Kasumi-1 (cell line): ENCODE data around the gene PRPS1.
"Not testable (repeated sequence)": the region's sequence is repeated elsewhere in the genome, so short reads cannot be mapped to it uniquely, and the experiment has no call there.

Experiments
- DNase-seq, 2 experiments: peaks; one replicate each; lab custom pipeline; 2025; lab: John Stamatoyannopoulos, UW

The PRPS1 gene

DNA sequence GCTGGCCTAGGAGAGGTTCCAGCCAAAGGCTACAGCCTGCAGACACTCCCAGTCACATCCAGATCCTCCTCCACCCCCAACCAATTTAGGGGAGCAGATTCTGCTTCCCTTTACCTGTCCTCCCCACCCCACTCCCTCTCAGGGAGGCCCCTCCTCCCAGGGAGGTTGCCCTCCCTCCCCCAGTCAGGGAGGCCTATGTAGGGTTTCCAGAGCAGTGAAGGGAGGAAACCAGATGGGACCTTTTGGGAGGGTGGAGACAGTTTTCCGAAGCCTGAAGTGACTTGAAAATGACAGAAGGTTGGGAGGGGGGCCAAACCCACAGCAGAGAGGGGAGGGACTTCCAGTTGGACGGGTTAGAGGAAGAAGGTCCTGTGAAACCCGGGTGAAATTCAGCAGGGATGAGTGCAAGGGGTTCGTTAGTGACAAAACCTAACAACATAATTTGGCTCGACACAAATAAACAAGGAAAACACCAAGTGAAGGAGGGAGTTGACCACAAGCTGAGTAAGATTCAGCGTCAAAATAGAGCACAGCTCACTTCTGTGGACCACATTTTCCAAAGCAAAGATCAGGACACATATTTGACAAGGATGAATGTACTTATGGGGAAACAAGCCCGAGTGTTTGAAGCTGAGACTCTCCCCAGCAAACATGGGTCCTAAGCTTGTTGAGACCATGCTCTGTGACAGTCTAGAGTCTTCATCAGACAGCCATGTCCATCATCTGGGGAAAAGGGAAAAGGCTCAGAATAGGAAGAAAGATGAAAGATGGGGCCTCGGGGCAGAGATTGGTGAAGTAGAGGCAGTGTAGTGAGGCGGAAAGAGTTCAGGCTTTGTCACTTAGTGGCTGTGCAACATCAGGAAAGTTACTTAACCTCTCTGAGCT, 46.4 kb downstream of the PRPS1 start:
- DNase-seq = peak; percentile 53 to 60

- no peak for DNase-seq
Observed at GRCh38 chrX:107675365-107675654, 47.0 kb downstream of the PRPS1 start.

- DNase-seq = peak; percentile 57 to 65
Observed at GRCh38 chrX:107675823-107676555, 47.7 kb downstream of the PRPS1 start.

- peak; percentile 50 to 57 for DNase-seq
Observed at GRCh38 chrX:107676559-107677378, 48.5 kb downstream of the PRPS1 start.

GRCh38 chrX:107677501-107677901, 49.2 kb downstream of the PRPS1 start:
- DNase-seq = no peak

GRCh38 chrX:107677909-107678308, 49.6 kb downstream of the PRPS1 start:
- DNase-seq = no peak

DNA sequence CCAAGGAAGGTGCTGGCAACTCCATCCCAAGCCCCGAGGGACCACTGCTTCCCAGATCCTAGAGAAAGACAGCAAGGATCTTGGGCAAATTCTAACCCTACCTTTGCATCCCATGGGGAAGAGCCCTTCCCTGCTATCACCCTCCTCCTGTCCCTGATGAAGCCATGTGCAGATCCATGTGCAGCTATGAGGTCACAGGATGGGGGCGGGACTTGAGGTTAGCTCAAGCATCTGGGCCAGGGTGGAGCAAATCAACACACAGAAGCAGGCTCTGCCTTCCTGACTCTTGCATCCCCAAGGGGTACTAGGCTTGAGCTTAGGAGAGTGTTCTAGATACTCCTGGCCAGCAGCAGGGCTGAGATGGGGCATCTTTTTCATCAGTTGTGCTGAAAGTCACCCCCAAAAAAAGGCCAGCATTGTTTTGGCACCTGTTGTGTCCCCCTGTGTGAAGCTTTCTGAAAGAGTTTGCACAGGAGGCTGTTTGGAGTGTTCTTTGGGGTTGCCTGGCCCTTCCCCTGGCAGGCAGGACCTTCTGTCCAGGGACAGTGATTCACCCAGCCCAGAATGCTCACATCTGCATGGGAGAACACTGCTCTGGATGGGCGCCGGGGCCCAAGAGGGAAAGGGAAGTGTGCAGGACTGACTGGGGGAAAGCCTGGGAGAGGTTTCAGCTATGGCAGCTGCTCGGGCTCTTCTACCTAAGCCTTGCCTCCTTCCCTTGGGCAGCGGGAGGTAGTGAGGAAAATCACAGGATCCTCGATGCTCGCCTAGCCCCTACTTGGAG, 50.8 kb downstream of the PRPS1 start:
- DNase-seq = peak; percentile 7 to 9

- DNase-seq = no peak
Observed at GRCh38 chrX:107682256-107682655, 53.9 kb downstream of the PRPS1 start.

DNA sequence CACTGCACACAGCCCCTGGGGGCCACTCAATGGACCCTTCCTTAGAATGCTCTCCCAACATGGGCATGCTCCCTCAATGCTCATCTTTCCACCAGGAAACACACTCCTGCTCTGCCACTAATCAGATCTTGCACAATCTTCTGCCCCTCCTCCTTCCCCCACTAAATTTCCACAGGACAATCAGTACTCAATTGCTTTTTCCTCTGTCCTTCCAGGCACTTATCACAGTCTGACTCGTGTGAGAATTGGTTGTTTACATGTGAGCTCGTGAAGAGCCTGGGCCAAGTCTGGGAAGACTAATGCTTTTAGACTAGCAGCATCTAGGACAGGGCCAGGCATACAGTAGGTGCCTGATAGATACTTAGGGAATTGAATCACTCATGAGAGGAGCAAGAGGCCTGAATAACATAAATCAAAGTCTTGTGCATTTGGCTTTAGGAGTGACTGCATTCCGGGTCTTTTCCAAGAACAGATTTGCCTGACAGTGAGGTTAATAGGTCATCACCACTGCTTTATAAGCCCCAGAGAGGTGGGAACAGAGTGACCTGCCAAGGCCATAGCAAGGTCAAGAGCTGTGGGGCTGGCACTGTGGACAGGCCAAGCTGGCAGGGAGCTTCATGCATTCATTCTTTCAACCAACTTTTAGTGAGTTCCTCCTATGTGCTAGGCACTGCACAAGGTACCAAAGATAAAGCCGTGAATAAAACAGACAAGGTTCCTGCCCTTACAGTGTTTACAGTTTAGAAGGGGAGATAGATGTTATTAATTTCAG, 55.0 kb downstream of the PRPS1 start:
- DNase-seq = no peak

- no peak for DNase-seq
Observed at GRCh38 chrX:107683931-107684330, 55.6 kb downstream of the PRPS1 start.

GRCh38 chrX:107684956-107685385, 56.7 kb downstream of the PRPS1 start:
- DNase-seq = peak; percentile 88 to 90

DNA sequence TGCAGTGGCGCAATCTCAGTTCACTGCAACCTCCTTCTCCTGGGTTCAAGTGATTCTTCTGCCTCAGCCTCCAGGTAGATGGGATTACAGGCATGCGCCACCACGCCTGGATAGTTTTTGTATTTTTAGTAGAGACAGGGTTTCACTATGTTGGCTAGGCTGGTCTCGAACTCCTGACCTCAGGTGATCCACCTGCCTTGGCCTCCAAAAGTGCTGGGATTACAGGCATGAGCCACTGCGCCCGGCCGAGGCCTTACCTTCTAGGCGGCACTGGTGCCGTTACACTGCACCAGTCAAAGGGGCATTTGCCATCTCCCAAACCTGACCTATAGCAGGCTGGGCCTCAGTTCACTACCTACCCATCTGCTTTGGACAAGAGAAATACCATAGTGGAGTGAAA, 57.3 kb downstream of the PRPS1 start:
- not testable (repeated sequence) for DNase-seq

DNA sequence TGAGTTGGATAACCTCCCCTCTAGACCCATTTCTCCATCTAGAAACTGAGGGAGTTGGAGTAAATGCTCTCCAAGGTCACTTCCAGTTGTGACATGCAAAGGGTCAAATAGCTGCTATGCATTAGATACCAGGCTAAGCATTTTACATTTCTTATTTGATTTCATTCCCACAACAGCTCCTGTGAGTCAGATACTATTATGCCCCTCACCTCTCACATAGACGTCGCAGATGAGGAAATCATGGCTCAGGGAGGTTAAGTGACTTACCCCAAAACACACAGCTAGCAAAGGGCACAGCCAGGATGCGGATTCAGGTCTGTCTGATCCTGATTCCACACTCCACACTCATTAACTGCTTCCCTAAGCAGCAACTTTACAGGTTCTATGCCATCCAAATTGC, 57.7 kb downstream of the PRPS1 start:
- no peak for DNase-seq

- DNase-seq = peak; percentile 3 to 6
Observed at GRCh38 chrX:107686792-107687191, 58.5 kb downstream of the PRPS1 start.

- no peak for DNase-seq
Observed at GRCh38 chrX:107687445-107687844, 59.1 kb downstream of the PRPS1 start.

GRCh38 chrX:107691024-107691448, 62.7 kb downstream of the PRPS1 start:
- DNase-seq = peak; percentile 1 to 6

GRCh38 chrX:107699616-107700015, 71.3 kb downstream of the PRPS1 start:
- DNase-seq = no peak

- no peak for DNase-seq
Observed at GRCh38 chrX:107700317-107700774, 72.0 kb downstream of the PRPS1 start.
